ENCODE results near the gene CENPQ.

CENPQ gene

DNA sequence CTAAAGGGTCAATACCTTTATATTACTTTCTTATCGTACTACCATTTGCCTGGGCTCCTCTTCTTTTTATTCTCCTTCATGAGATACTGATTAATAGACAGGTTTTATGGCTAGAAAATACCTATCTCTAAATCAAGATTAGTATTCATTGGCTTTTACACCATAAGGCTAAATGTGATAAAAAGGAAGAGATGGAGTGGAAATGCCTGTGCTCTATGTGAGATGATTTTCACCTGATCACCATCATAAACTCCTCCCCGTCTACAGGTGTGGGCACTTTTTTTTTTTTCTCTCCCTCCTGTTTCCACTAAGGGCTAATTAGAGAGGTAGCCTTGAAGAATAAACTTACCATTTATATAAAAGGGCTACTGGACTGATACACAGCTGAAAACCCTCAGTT lies 36.5 kb downstream of the CENPQ start, which contains the start of gene GLYATL3:
Gene GLYATL3, plus strand, starts transcription at position 301 of the 400 bp plus-strand sequence. CDS start 12,068 bp downstream, outside the sequence.
- in situ Hi-C loops (cut with MboI; ENCODE audit: low sequenced_read_pairs), result no loop called here

DNA sequence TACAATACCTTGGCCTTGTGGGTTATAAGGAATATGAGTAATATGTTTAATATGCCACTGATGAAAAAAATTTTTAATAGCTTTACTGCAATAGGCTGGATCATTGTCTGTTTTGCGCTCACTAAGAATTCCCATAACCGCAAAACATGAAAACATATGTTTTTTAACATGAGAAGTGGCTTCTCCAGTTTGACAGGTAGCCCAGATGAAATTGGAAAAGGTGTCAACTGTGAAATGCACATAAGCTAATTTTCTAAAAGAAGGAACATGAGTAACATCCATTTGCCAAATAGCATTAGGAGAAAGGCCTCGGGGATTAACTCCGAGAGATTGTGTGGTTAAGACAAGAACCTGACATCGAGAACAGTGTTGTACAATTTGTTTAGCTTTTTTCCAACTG lies 41.5 kb downstream of the CENPQ start:
- in situ Hi-C loops (cut with MboI; ENCODE audit: low sequenced_read_pairs), result no loop called here

DNA sequence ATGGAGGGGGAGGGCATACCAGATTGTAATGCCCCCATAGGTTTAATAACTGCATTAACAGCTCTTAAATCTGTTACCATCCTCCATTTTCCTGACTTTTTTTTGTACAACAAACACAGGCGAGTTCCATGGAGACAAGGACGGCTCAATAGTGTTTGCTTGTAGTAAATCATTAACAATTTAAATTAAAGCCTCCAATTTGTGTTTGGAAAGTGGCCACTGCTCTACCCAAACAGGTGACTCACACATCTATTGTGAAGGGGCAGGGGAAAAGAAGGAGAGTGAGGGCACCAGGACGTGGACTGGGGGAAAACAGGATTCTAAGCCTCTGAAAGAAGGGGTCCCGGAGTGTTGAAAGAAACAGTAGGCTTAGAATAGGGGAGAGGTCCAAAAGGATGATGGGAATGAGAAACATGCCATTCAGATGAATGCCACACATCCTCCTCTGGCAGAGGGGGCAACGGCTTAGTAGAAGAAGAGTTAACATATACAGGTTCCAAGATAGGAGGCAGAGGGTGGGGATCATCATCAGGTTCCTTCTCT lies 43.5 kb downstream of the CENPQ start:
- in situ Hi-C loops (cut with MboI; ENCODE audit: low sequenced_read_pairs), result no loop called here

DNA sequence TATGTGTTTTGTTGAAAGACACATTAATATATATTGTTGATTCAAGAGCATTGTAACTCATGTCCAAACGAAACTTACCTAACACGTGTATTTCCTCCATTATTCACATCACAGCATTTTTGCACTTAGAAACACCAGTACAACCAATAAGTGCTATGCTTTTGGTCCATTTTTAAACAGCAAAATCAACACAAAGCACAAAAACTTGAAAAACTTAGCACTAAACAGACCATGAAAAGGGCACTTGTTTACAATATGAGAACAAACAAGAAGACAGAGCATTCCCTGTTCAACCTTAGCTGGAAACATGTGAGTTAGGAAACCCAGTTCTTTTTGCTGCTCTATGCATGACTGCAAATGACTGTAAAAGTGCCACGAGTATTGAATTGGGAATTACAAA lies 46.2 kb downstream of the CENPQ start:
- in situ Hi-C loops (cut with MboI; ENCODE audit: low sequenced_read_pairs), result no loop called here

DNA sequence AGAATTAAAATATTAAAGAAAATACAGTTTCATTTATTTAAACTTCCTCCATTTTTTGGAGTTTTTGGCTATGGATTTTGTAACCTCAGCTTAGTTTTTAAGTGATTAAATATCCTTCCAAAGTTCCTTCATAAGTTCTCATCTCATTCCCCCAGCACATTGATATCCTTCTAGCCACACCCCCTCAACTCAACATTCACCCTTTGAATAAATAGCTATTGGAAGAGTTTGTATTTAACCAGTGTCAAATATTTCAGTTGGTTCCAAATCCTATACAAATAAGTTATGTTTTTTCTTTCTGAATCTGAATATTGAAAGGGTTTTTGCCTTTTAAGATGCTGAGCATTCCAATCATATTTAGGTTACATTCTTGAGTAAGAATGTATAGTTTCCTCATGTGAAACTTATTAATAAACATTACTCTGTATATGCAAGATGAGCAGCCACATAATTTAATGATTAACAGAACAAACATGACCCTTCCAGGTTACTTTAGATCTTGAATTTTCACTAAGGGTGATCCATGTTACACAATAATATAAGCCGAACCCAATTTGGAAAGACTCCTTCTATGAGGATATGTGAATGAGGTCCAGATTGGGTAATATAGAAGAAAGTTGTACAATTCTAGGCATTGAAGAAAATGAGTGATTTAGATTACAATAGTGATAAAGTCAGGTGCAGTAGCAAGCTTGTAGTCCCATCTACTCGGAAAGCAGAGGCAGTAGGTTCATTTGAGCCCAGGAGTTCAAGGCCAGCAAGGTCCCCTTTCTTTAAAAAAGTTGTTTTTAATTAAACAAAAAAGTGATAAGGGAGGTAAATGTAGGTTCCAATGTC lies 50.2 kb downstream of the CENPQ start:
- in situ Hi-C loops (cut with MboI; ENCODE audit: low sequenced_read_pairs), result no loop called here

DNA sequence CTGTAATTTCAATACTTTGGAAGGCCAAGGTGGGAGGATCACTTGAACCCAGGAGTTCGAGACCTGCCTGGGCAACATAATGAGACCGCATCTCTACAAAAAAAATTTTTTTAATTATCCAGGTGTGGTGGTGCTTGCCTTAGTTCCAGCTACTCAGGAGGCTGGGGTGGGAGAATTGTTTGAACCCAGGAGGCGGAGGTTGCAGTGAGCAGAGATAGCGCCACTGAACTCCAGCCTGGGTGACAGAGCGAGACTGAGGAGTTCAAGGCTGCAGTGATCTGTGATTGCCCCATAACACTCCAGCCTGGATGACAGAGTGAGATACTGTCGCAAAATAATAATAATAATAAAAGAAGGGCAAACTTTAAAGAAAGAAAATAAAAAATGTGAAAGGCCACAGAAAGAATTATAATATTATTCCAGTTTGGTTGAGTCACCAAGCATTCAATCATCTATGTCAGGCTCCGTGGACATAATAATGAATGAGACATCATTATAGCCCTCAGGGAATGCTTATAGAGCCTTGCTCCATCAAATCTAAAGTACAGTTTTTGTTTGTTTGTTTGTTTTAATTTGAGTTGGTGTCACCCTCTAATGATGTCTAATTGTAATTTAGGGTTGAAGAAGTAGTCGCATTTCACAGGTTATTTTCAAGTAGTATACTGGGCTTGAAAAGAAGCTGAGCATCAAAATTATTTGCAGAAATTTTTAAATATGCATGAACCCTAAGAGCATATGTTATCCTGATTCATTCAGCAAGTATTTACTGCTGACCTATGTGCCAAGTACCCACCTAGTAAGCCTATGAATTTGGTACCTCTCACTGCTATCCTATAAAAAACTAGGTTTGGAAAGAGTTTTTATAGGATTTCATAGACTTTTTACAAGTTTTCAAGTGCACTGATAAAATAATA lies 51.7 kb downstream of the CENPQ start:
- in situ Hi-C loops (cut with MboI; ENCODE audit: low sequenced_read_pairs), result no loop called here

DNA sequence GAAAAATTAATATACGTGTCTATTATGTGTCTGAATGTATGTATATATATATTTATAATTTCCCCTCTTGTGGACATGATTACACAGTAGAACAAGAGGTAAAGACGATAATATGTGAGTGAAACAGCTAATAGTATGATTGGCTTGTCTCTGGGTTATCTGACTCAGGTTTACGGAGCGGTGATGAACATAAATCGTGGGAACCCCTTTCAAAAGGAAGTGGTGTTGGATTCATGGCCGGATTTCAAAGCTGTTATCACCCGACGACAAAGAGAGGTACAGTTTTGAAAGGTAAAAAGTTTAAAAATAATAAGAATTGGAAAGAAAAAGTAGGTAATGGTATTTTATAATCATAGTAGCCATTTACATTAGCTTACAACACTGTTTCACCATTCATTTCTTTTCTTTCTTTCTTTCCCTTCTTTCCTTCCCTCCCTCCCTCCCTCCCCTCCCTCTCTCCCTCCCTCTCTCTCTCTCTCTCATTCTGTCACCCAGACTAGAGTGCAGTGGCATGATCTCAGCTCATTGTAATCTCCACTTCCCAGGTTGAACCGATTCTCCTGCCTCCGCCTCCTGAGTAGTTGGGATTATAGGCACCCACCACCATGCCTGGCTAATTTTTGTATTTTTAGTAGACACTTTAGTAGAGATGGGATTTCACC lies 52.4 kb downstream of the CENPQ start:
- in situ Hi-C loops (cut with MboI; ENCODE audit: low sequenced_read_pairs), result no loop called here

DNA sequence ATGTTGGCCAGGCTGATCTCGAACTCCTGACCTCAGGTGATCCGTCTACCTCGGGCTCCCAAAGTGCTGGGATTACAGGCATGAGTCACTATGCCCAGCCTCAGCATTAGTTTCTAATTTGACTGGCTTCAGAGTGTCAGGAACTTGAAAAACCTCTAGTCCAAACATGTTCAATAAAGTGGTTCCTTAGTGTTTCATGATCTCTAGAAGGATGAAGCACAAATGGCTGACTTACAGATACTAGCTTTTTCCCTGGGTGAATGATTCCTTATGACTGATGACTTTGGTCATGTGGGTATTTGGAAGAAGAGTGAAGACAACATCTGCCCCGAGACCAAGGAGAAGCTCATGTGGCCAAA lies 53.0 kb downstream of the CENPQ start:
- in situ Hi-C loops (cut with MboI; ENCODE audit: low sequenced_read_pairs), result no loop called here

DNA sequence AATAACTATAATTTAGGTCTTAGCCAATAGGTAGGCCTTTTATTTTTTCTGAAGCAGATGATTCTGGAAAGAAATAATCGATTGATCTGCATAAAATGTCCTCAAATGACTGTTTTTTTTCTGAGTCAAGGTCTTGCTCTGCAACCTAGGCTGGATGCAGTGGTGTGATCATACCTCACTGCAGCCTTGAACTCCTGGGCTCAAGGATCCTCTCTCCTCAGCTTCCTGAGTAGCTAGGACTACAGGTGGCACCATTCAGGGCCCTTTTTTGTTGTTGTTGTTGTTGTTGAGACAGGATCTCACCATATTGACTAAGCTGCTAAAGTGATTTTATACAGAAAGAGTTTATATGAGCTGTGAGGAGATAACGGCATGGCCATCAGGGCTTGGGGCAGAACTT lies 54.7 kb downstream of the CENPQ start:
- in situ Hi-C loops (cut with MboI; ENCODE audit: low sequenced_read_pairs), result no loop called here

DNA sequence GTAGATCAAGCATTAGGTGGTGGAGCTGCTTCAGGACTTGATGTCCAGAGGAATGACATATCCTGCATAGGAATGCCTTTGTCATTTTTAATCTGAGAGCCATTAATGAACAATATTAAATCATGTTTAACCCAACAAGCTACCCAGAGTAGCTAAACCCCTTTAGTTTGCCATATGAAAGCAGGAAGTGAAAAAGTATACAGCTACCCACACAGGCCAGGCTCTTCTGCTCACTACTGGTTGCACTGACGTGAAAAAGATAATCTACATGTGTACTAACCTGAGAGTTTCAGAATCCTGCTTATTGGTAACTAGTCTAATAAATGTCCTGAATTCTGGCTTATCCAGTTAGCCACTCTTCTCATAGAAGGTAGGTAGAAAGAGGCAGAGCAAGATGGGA lies 56.5 kb downstream of the CENPQ start:
- in situ Hi-C loops (cut with MboI; ENCODE audit: low sequenced_read_pairs), result no loop called here

DNA sequence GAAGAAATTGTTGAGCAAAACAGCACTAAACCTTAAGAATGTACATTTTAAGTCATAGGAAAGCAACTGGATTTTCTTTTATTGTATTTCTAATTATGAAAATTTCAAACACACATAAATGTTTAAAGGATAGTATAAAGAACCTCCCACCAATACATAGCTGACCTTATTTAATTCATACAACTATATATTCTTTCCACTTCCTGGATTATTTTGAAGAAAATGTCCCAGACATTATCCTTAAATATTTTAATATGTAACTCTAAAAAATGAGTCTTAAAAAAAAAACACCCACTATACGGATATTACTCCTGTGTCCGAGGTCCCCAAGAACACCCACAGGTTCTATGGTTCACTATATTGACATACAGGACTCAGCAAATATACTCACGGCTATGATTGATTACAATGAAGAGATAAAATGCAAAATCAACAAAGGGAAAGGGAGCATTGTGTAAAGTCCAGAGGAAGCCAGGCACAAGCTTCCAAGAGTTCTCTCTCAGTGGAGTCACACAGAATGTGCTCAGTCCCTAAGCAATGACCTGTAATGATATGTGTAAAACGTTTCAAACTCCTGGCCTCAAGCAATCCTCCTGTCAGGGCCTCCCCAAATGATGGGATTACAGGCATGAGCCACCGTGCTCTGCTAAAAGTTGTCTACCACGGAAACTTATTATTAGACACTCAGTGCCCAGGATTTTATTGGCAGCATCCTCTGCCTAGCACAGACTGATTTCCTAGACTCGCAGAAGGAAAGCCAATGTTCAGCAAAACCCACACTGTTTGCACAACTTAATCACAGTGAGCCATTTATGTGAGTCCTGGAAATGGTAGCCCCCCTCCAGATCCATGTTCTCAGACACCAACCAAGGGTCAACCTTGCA lies 59.8 kb downstream of the CENPQ start:
- in situ Hi-C loops (cut with MboI; ENCODE audit: low sequenced_read_pairs), result no loop called here

DNA sequence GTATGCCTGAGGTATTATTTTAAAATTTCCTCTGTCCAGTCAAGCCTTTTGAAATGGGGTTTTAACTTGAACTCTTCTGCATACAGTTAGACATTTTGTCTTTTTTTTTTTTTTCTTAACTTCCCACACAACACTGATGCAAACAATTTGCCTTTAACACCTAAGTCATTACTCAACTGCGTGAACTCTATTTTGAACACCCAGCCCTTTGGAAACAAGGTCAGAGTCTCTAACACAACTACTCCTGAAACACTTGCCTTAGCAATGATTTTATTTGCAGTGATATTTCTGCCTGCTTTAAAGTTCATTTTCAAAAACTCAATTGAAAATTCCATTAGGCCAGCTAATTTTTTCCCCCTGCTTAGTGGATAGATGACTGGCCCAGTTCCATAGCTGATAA lies 60.7 kb downstream of the CENPQ start:
- in situ Hi-C loops (cut with MboI; ENCODE audit: low sequenced_read_pairs), result no loop called here

DNA sequence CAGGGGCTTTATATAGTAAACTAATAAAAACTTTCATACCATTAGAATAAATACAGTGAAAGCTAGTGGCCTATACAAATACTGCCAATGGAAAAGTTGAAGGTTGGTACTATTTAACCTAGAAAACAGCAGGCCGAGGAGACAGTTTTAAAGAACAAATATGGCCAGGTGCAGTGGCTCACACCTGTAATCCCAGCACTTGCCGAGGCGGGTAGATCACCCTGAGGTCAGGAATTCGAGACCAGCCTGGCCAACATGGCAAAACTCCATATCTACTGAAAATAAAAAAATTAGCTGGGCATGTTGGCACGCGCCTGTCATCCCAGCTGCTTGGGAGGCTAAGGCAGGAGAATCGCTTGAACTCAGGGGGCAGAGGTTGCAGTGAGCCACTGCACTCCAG lies 61.4 kb downstream of the CENPQ start:
- in situ Hi-C loops (cut with MboI; ENCODE audit: low sequenced_read_pairs), result no loop called here

DNA sequence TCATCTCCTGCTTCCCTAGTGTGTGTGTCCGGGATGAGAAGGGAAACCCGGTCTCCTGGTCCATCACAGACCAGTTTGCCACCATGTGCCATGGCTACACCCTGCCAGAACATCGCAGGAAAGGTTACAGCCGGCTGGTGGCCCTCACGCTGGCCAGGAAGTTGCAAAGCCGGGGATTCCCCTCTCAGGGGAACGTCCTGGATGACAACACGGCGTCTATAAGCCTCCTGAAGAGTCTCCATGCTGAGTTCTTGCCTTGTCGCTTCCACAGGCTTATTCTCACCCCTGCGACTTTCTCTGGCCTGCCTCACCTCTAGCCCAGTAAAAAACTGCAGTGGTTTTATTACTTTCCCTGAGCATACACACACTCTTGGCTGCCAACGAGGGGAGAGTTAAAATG lies 63.4 kb downstream of the CENPQ start:
- in situ Hi-C loops (cut with MboI; ENCODE audit: low sequenced_read_pairs), result no loop called here

DNA sequence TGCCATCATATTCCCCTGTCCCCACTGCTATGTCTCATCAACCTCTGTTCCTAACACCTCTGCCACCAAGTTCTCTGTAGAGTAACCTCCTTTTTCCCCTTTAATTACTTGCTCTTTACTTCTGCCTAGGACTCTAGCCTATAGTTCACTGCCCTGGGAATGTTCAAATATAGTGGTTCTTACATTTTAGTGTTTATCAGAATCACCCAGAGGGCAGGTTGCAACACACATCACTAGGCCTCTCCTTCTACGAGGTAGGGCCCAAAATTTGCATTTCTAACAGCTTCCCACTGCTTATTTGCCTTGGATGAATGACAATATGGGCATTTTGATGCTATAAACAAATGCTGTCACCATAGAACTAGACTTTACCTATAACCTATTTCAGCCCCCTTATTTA lies 64.2 kb downstream of the CENPQ start:
- in situ Hi-C loops (cut with MboI; ENCODE audit: low sequenced_read_pairs), result no loop called here

DNA sequence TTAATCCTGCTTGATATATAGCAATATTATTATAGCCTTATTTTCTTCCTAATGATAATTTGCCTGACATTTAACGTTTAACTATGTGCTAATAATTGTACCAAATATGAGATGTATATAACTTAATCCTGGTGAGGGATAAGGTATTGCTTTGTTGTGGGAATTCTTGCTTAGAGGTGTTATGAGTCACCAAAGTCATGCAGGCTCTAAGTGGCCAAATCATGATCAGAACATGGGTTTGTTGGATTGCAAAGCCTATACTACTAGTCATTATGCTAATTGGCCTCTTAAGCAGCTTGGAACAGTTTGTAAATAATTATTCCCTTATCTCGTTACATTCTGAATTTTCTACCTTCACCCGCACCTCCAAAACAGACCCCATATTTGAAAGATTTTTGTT lies 65.4 kb downstream of the CENPQ start:
- in situ Hi-C loops (cut with MboI; ENCODE audit: low sequenced_read_pairs), result no loop called here

DNA sequence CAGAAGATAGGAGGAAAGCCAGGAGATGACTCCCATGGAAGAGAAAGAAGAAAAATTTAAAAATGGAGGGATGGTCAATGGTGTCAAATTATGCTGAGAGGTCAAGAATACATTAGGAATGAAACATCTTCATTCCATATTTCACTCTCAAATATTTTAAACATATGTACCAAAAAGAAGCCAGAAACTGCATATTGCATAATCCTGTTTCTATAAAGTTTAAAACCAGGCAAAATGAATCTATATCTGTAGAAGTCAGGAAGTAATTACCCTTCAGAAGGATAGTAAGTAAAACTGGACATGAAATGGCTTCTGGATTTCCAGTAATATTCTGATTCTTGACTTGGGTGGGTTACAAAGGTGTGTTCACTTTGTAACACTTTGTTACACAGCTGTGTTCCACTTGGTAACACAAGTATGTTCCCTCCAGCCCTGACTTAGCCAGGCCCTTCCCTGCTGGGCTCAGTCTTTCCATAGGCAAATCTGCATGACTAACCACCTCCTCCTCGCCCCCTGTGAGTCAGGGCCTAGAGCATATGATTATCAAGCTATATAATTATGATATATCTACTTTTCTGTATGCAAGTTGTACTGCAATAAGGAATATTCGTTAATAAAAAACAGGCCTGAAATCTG lies 67.1 kb downstream of the CENPQ start:
- in situ Hi-C loops (cut with MboI; ENCODE audit: low sequenced_read_pairs), result no loop called here

DNA sequence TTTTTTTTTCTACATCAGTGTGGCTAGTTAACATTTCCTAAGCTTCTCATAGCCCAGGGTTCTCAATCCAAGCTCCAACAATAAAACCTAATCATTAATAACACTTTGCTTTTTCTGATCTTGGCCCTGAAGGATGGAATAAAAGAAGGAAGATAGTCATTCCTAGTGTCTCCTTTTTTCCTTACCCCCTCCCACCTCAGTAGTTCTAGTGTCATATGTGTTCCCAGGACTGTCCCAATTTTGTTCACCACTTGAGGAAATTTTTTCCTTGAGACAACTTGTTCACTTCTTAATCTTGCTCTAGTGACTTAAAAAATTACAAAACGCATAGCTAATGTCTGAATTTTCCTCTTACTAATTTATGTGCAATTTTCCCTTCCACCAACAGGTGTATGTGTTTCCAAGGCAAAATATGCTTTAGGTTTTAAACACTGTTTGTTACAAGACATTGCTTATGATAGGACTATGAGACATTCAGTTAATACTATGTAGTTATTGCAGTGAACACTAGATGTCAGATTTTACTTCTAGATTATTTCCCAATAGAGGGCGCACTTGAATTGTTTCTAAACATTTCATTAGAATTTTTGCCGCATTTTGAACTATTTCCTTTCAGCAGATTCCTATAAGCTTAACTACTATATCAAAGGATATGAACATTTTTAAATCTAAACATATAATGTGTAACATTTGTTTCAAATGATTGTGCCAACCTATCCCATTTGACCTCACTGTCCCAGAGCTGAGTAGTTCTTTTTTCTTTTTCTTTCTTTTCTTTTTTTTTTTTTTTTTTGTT lies 68.8 kb downstream of the CENPQ start:
- in situ Hi-C loops (cut with MboI; ENCODE audit: low sequenced_read_pairs), result no loop called here

DNA sequence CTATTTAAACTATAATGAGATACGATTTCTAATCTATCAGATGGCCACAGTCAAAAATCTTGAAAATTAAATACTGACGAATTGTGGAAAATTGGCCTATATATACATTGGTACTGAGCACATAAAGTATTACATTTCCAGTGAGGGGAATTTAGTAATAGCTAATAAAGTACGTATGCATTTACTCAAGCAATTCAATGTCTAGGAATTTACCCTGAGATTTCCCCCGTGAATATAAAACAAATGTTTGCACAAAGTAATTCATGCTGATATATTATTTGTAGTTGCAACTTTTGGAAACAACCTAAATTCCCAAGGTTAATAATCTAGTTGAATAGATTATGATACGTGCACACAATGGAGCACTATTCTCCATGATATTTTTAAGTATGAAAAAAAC lies 72.6 kb downstream of the CENPQ start:
- in situ Hi-C loops (cut with MboI; ENCODE audit: low sequenced_read_pairs), result no loop called here

Data from hTERT RPE-1 (cell line).